Heart right ventricle (tissue), 16 donors: ENCODE measurements around the gene SCFD1. TPM values are rescaled to one million over a fixed set of nuclear protein-coding genes. Genes with fewer than 3 reads are reported as not detected.

Source experiments
- ATAC-seq, 8 donors: fragments of 200-7000 bp; cut with Tn5 transposase; one replicate each; pipeline ENCODE4 v1.9.1; 2020; ENCODE audit warnings: mild to moderate bottlenecking in 8 of 8, moderate library complexity in 8 of 8, moderate number of reproducible peaks in 1 of 8
- DNase-seq, 2 donors: peaks; one replicate each; pipeline ENCODE4 v3.0.0-alpha.2; 2020
- H3K27ac ChIP-seq, 10 donors: fragments of 200-600 bp; sonication (generic) in 2 of 10; one replicate each; pipeline versions ENCODE4 v1.5.0 to v1.8.0; 2020 to 2022; ENCODE audit warnings: mild to moderate bottlenecking in 3 of 10
- H3K27me3 ChIP-seq, 7 donors: fragments of 200-600 bp; one replicate each; pipeline ENCODE4 v1.8.0; 2021 to 2022; ENCODE audit warnings: mild to moderate bottlenecking in 2 of 7
- H3K36me3 ChIP-seq, 9 donors: fragments of 200-600 bp; sonication (generic) in 1 of 9; one replicate each; pipeline versions ENCODE4 v1.5.0 to v1.8.0; 2020 to 2022; ENCODE audit warnings: mild to moderate bottlenecking in 2 of 9
- H3K4me1 ChIP-seq, 9 donors: fragments of 200-600 bp; sonication (generic) in 1 of 9; one replicate each; pipeline versions ENCODE4 v1.5.0 to v1.8.0; 2020 to 2022; ENCODE audit warnings: mild to moderate bottlenecking in 4 of 9
- H3K4me3 ChIP-seq, 10 donors: fragments of 200-600 bp; sonication (generic) in 2 of 10; one replicate each; pipeline versions ENCODE4 v1.5.0 to v1.8.0; 2020 to 2022; ENCODE audit warnings: mild to moderate bottlenecking in 7 of 10, moderate library complexity in 2 of 10
- H3K9me3 ChIP-seq, 11 donors: fragments of 200-600 bp in 10 of 11; sonication (generic) in 2 of 11; one replicate each; pipeline versions ENCODE4 v1.5.0 to v1.8.0; 2013 to 2022; ENCODE audit warnings: mild to moderate bottlenecking in 2 of 11, control low read depth in 1 of 11, moderate library complexity in 1 of 11
- CTCF ChIP-seq, 9 donors: fragments of 200-600 bp; sonication (generic) in 2 of 9; IDR thresholded peaks; one replicate each; pipeline versions ENCODE4 v1.5.0 to v1.8.0; 2021 to 2022; ENCODE audit warnings: antibody characterized with exemption in 9 of 9, mild to moderate bottlenecking in 5 of 9, moderate library complexity in 1 of 9
- WGBS, 2 donors: extraction: QIAGEN DNeasy Blood & Tissue Kit; methylation state at CpG; one replicate each; pipeline ENCODE4 v1.1.7; 2013; ENCODE audit warnings: inconsistent platforms in 1 of 2; 5-methylcytosine and 5-hydroxymethylcytosine counted together
- intact Hi-C, 10 donors: fragments of 100-400 bp; cut with DNase I; formaldehyde crosslinking; loops; one replicate each; pipeline versions ENCODE4 v1.11.1 to v1.14.2; 2022
- polyA plus RNA-seq, 2 donors: library from polyadenylated mRNA; stranded (reverse); fragments of 200-250 nt; gene quantifications; one replicate each; pipeline ENCODE4 v1.2.3, GENCODE V29; 2013
- total RNA-seq, 10 donors: library from RNA; stranded (reverse); fragmentation: NEBNext Ultra II Directional in 3 of 10; extraction: Animal tissue kit (Norgen Biotek cat#: 25700) in 3 of 10; gene quantifications; one replicate each; pipeline versions ENCODE4 v1.2.1 to v1.2.4, GENCODE V29; 2021 to 2023
- donor health status: Arrhythmogenic right ventricular cardiomyopathy.
- donor health status: ischemic (EF 13 %, LVEDD 7.1; RV severe dilation, severe dysfunction).
- donor health status: healthy with polysubstance abuse.
- donor health status: DM: no; HTN: yes; CAD: no.
- donor health status: DM: no; HTN: no; CAD: no.
- donor health status: ischemic (EF 25% LVEDD 6.9; RV normal size, moderate dysfunction).
- donor health status: ischemic (EF 25% LVEDD 5.7; RV mildly dilated, moderate dysfunction).
- donor health status: healthy.
- donor health status: DM: yes; HTN: yes; CAD: no.
- donor health status: Ischemic cardiomyopathy.
- donor health status: ischemic (EF 35%, LVEDD 5.7; RV mildly dilated, moderate dysfunction).
- donor health status: nonischemic (EF 11% LVEDD 7.7; RV severe dilation, severe dysfunction).
- donor health status: DM: yes; HTN: yes; CAD: no.
- donor health status: PGD.
- donor health status: ischemic (EF 29% LVEDD 5.4; RV normal size, mild dysfunction).
- donor health status: nonischemic (EF 23%, LVEDD 6.1; RV moderate dilation, normal function).

Gene SCFD1
- total and polyA plus RNA-seq, 12 donors, result 40.1 to 98.6 (median 47.1) TPM

DNA sequence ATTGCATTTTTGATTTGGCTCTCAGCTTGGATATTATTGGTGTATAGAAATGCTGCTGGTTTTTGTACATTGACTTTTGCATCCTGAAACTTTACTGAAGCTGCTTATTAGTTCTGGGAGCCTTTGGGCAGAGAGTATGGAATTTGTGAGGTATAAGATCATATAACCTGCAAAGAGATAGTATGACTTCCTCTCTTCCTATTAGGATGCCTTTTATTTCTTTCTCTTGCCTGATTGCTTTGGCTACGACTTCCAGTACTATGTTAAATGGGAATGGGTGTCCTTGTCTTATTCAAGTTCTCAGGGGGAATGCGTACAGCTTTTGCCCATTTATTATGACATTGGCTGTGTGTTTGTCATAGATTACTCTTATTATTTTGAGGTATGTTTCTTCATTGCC, 23.5 kb downstream of the SCFD1 start:
- no peak for TF ChIP-seq CTCF (IDR thresholded peaks at IDR 0.05)
- no peaks in the 10 kb centered on the region for H3K4me1 ChIP-seq
- ATAC-seq (no peak), DNase-seq (no peak)
- 96 to 99% methylated on average over 2 of the region's 2 CpGs for WGBS, 2 donors
- H3K4me3 ChIP-seq, result no peak overlapping the region
- H3K27me3 ChIP-seq, result no peaks in the 10 kb centered on the region
- H3K9me3 ChIP-seq, result peaks cover 0 to 25% (median 16%) of the 10 kb centered on the region in 11 donors
- no peak overlapping the region for H3K27ac ChIP-seq
- intact Hi-C loops, result no loop called here
- peaks cover 0 to 96% (median 44%) of the 10 kb centered on the region in 9 donors for H3K36me3 ChIP-seq

- no peak overlapping the region for H3K4me3 ChIP-seq
- H3K9me3 ChIP-seq, result peaks cover 0 to 25% (median 16%) of the 10 kb centered on the region in 11 donors
- no peaks in the 10 kb centered on the region for H3K4me1 ChIP-seq
- WGBS, 2 donors, result 98 to 99% methylated on average over 2 of the region's 2 CpGs
- no peak for TF ChIP-seq CTCF (IDR thresholded peaks at IDR 0.05)
- intact Hi-C loops, result no loop called here
- H3K27me3 ChIP-seq, result no peaks in the 10 kb centered on the region
- ATAC-seq (no peak), DNase-seq (no peak)
- H3K36me3 ChIP-seq, result peaks cover 0 to 96% (median 51%) of the 10 kb centered on the region in 9 donors
- no peak overlapping the region for H3K27ac ChIP-seq
Measured at GRCh38 chr14:30648471-30648870, 26.4 kb downstream of the SCFD1 start.

DNA sequence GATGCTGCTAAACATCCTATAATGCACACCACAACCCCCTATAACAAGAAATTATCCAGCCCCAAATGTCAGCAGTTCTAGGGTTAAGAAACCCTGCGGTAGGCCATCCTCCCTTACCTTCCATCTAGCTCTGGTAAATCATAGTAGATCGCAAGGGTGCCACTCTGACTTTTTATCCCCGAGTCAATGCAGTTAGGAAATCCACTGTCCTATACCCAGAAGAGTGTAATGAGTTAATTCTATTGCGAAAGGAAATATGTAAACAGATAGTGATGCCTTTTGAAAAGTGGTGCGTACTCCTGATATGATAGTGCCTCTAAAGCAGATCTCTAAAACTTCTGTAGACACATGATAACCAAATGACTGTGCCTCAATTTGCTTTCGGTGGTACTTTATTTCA, 29.8 kb downstream of the SCFD1 start:
- H3K9me3 ChIP-seq, result no peaks in the 10 kb centered on the region
- H3K36me3 ChIP-seq, result peaks cover 0 to 96% (median 39%) of the 10 kb centered on the region in 9 donors
- WGBS, 2 donors, result 81 to 88% methylated on average over 6 of the region's 6 CpGs
- H3K4me3 ChIP-seq, result no peak overlapping the region
- intact Hi-C loops, result loop anchor here in 4 of 10 donors (10.0 kb wide), 3 partner anchors 103 to 703 kb away; no protein-coding TSS in a partner anchor
- no peaks in the 10 kb centered on the region for H3K4me1 ChIP-seq
- H3K27me3 ChIP-seq, result no peaks in the 10 kb centered on the region
- ATAC-seq, result no peak
- no peak for TF ChIP-seq CTCF (IDR thresholded peaks at IDR 0.05)
- no peak for DNase-seq
- H3K27ac ChIP-seq, result no peak overlapping the region

GRCh38 chr14:30655124-30655523, 33.0 kb downstream of the SCFD1 start:
- no peak for TF ChIP-seq CTCF (IDR thresholded peaks at IDR 0.05)
- H3K27me3 ChIP-seq, result no peaks in the 10 kb centered on the region
- peaks cover 0 to 94% (median 38%) of the 10 kb centered on the region in 9 donors for H3K36me3 ChIP-seq
- H3K27ac ChIP-seq, result no peak overlapping the region
- DNase-seq (no peak), ATAC-seq (no peak)
- H3K4me3 ChIP-seq, result no peak overlapping the region
- no peaks in the 10 kb centered on the region for H3K4me1 ChIP-seq
- intact Hi-C loops, result loop anchor here in 5 of 10 donors (5.0 to 10.0 kb wide), 5 partner anchors 100 to 702 kb away; no protein-coding TSS in a partner anchor
- H3K9me3 ChIP-seq, result no peaks in the 10 kb centered on the region
